Gastrocnemius medialis (tissue), 4 donors: Measurements from ENCODE around the gene PLB1. TPM values are rescaled to one million over a fixed set of nuclear protein-coding genes. Genes with fewer than 3 reads are reported as not detected.

Source experiments
- ATAC-seq, 2 donors: fragments of 150-250 bp; one replicate each; pipeline ENCODE4 v1.9.1; 2016
- DNase-seq, 2 donors: peaks; one replicate each; pipeline ENCODE4 v3.0.0-alpha.2; 2019
- H3K27ac ChIP-seq, 4 donors: fragments of 200-600 bp; sonication (generic); 1 replicate in 1 of 4; 2 replicates in 3 of 4; pipeline ENCODE4 v1.5.1; 2016 to 2018; ENCODE audit warnings: mild to moderate bottlenecking in 2 of 4, moderate library complexity in 1 of 4
- H3K27me3 ChIP-seq, 3 donors: fragments of 200-600 bp; sonication (generic) in 2 of 3; 1 replicate in 1 of 3; 2 replicates in 2 of 3; pipeline versions ENCODE4 v1.5.1 to v1.6.0; 2016 to 2019; ENCODE audit warnings: mild to moderate bottlenecking in 1 of 3, moderate library complexity in 1 of 3
- H3K36me3 ChIP-seq, 2 donors: fragments of 200-600 bp; sonication (generic) in 1 of 2; one replicate each; pipeline ENCODE4 v1.5.1; 2017 to 2018
- H3K4me1 ChIP-seq, 2 donors: fragments of 200-600 bp; sonication (generic) in 1 of 2; one replicate each; pipeline ENCODE4 v1.5.1; 2016 to 2017; ENCODE audit warnings: mild to moderate bottlenecking in 2 of 2
- H3K4me3 ChIP-seq, 4 donors: fragments of 200-600 bp; sonication (generic) in 3 of 4; 1 replicate in 1 of 4; 2 replicates in 3 of 4; pipeline ENCODE4 v1.5.1; 2016 to 2019; ENCODE audit warnings: mild to moderate bottlenecking in 2 of 4
- H3K9me3 ChIP-seq, 3 donors: fragments of 200-600 bp; sonication (generic) in 2 of 3; 1 replicate in 1 of 3; 2 replicates in 2 of 3; pipeline ENCODE4 v1.5.1; 2016 to 2019
- POLR2A ChIP-seq, 2 donors: fragments of 450-650 bp; IDR thresholded peaks; one replicate each; pipeline ENCODE4 v1.6.1; 2017; ENCODE audit warnings: antibody characterized with exemption in 2 of 2, mild to moderate bottlenecking in 2 of 2, moderate library complexity in 2 of 2
- in situ Hi-C, 4 donors: fragments of 200-750 bp; cut with MboI; loops; one replicate each; pipeline versions ENCODE4 v1.15.0 to v1.8.0; 2017; ENCODE audit warnings: low sequenced_read_pairs in 4 of 4
- intact Hi-C: fragments of 100-400 bp; cut with DNase I; formaldehyde crosslinking; loops from one replicate; pipeline ENCODE4 v1.15.1; 2023; ENCODE audit warnings: low total_unique reads
- total RNA-seq, 4 donors: library from RNA; depleted of rRNA; stranded (reverse); fragments of >200 nt; gene quantifications; one replicate each; pipeline versions ENCODE4 v1.1.0 to v1.2.3, GENCODE V29; 2016
- TF ChIP-seq, protein P1 (sequence below), 5 experiments: fragments of 450-650 bp in 3 of 5; fragments of 200-600 bp in 2 of 5; sonication (generic) in 2 of 5; IDR thresholded peaks in 4 of 5; conservative IDR thresholded peaks in 1 of 5; 1 replicate in 4 of 5; 2 replicates in 1 of 5; pipeline ENCODE4 v1.5.1; 2016 to 2019; ENCODE audit warnings: antibody characterized with exemption in 5 of 5, mild to moderate bottlenecking in 3 of 5, moderate library complexity in 3 of 5

Gene PLB1
- total RNA-seq, 4 donors from 2014 or later, result 1.2 to 4.3 (median 2.8) TPM

GRCh38 chr2:28638102-28638501, 142.2 kb downstream of the PLB1 start:
- no peak for ATAC-seq
- no peaks in the 10 kb centered on the region for H3K9me3 ChIP-seq
- peaks cover 36 to 41% of the 10 kb centered on the region in 2 donors for H3K4me1 ChIP-seq
- no peaks in the 10 kb centered on the region for H3K27me3 ChIP-seq
- H3K36me3 ChIP-seq, result no peaks in the 10 kb centered on the region
- no peak for DNase-seq
- H3K4me3 ChIP-seq, result no peak overlapping the region
- in situ Hi-C loops (no loop called here), intact Hi-C loops (no loop called here)
- H3K27ac ChIP-seq, result peak overlapping the region; percentile 74 to 92 (median 88)
- TF ChIP-seq, protein P1, sequence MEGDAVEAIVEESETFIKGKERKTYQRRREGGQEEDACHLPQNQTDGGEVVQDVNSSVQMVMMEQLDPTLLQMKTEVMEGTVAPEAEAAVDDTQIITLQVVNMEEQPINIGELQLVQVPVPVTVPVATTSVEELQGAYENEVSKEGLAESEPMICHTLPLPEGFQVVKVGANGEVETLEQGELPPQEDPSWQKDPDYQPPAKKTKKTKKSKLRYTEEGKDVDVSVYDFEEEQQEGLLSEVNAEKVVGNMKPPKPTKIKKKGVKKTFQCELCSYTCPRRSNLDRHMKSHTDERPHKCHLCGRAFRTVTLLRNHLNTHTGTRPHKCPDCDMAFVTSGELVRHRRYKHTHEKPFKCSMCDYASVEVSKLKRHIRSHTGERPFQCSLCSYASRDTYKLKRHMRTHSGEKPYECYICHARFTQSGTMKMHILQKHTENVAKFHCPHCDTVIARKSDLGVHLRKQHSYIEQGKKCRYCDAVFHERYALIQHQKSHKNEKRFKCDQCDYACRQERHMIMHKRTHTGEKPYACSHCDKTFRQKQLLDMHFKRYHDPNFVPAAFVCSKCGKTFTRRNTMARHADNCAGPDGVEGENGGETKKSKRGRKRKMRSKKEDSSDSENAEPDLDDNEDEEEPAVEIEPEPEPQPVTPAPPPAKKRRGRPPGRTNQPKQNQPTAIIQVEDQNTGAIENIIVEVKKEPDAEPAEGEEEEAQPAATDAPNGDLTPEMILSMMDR (IDR thresholded peaks at IDR 0.05 in 4 of 5, conservative IDR thresholded peaks at IDR 0.05 in 1 of 5), result no peak
- TF ChIP-seq POLR2A (IDR thresholded peaks at IDR 0.05), result no peak

GRCh38 chr2:28639092-28639691, 143.3 kb downstream of the PLB1 start:
- no peak for TF ChIP-seq POLR2A (IDR thresholded peaks at IDR 0.05)
- TF ChIP-seq, protein P1 (IDR thresholded peaks at IDR 0.05 in 4 of 5, conservative IDR thresholded peaks at IDR 0.05 in 1 of 5), result no peak
- ATAC-seq (no peak), DNase-seq (no peak)
- Histone ChIP-seq H3K36me3 (no peaks in the 10 kb centered on the region), H3K27ac (no peak overlapping the region), H3K9me3 (no peaks in the 10 kb centered on the region), H3K27me3 (no peaks in the 10 kb centered on the region), H3K4me1 (peaks cover 38 to 46% of the 10 kb centered on the region in 2 donors), H3K4me3 (no peak overlapping the region)
- in situ Hi-C loops (no loop called here), intact Hi-C loops (no loop called here)

DNA sequence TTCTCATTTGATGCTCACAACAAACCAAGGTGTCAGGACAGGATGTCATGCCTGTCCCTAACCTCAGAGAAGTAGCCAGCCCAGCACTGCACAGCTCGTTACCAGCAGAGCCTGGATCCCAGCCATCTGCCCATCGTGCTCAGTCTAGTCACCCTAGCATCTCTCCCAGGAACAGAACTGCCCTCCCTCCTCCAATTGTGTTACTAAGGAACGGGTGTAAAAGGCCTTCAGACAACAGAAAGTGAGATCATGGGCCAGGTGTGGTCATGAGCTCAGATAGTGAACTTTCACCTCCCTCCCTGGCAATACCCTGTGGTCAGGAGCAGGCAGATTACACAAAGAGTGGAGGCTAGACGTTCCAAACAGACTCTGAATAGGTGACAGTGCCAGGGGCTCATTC, 144.0 kb downstream of the PLB1 start:
- H3K36me3 ChIP-seq, result no peaks in the 10 kb centered on the region
- H3K27ac ChIP-seq, result no peak overlapping the region
- no peaks in the 10 kb centered on the region for H3K27me3 ChIP-seq
- H3K4me3 ChIP-seq, result no peak overlapping the region
- no peaks in the 10 kb centered on the region for H3K9me3 ChIP-seq
- ATAC-seq (no peak), DNase-seq (no peak)
- in situ Hi-C loops (no loop called here), intact Hi-C loops (no loop called here)
- TF ChIP-seq, protein P1 (IDR thresholded peaks at IDR 0.05 in 4 of 5, conservative IDR thresholded peaks at IDR 0.05 in 1 of 5), result no peak
- TF ChIP-seq POLR2A (IDR thresholded peaks at IDR 0.05), result no peak
- H3K4me1 ChIP-seq, result peaks cover 37 to 42% of the 10 kb centered on the region in 2 donors

DNA sequence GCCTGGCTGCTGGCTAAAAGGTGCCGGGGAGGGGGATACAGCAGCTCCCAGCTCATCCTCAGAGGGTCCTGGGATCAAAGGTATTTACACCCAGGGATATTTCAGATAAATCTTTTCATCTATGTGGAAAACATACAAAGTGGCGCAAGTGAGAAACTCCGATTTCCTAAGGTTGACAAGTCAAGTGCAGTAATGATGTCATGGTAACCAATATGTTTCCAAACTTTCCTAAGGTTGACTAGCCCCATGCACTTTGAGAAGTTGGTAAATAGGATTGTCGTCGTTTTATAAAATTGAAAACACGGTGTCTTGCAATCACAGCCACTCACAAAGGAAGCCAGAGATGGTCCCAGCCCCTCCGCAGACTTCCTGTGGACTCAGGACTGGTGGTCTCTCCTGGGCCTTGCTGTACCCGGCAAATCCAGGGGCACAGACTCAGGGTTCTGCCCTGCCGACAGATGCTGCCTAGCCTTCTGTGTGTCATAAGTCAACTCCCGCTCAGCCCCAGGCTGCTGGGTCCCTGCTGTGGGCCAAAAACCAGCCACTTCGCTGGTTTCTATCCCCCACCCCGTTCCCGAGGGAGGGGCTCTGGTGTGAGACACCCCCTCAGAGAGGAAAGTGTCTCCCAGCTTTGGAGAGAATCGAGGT, 144.5 kb downstream of the PLB1 start:
- Histone ChIP-seq H3K27ac (no peak overlapping the region), H3K9me3 (no peaks in the 10 kb centered on the region), H3K36me3 (no peaks in the 10 kb centered on the region), H3K4me3 (no peak overlapping the region), H3K4me1 (peaks cover 32 to 40% of the 10 kb centered on the region in 2 donors), H3K27me3 (no peaks in the 10 kb centered on the region)
- no peak for DNase-seq
- in situ Hi-C loops (no loop called here), intact Hi-C loops (no loop called here)
- TF ChIP-seq POLR2A (IDR thresholded peaks at IDR 0.05), result no peak
- TF ChIP-seq, protein P1 (IDR thresholded peaks at IDR 0.05 in 4 of 5, conservative IDR thresholded peaks at IDR 0.05 in 1 of 5), result no peak
- ATAC-seq, result no peak
